Pancreas (tissue), 10 donors: ENCODE measurements around the gene SH3RF2. TPM values are rescaled to one million over a fixed set of nuclear protein-coding genes. Genes with fewer than 3 reads are reported as not detected.
"Not testable (repeated sequence)": the region's sequence is repeated elsewhere in the genome, so short reads cannot be mapped to it uniquely, and the experiment has no call there.

Experiments used
- ATAC-seq, 4 donors: fragments of 200-7000 bp; cut with Tn5 transposase; one replicate each; pipeline versions ENCODE4 v1.8.0 to v1.9.1; 2020; ENCODE audit warnings: mild to moderate bottlenecking in 4 of 4, moderate library complexity in 4 of 4
- DNase-seq, 6 donors: peaks; one replicate each; pipeline ENCODE4 v3.0.0-alpha.2; 2020
- FAIRE-seq: peaks from 2 replicates; lab custom pipeline; 2012; peaks lifted over from hg19 to GRCh38; lab: Jason Lieb, UNC
- H3K27ac ChIP-seq, 4 donors: fragments of 200-600 bp; sonication (generic); 1 replicate in 3 of 4; 2 replicates in 1 of 4; pipeline versions ENCODE4 v1.5.0 to v1.8.0; 2020
- H3K27me3 ChIP-seq, 4 donors: fragments of 200-600 bp; one replicate each; pipeline ENCODE4 v1.8.0; 2021
- H3K36me3 ChIP-seq, 3 donors: fragments of 200-600 bp; sonication (generic) in 1 of 3; one replicate each; pipeline versions ENCODE4 v1.5.0 to v1.8.0; 2020 to 2021
- H3K4me1 ChIP-seq, 3 donors: fragments of 200-600 bp; one replicate each; pipeline ENCODE4 v1.8.0; 2021
- H3K4me3 ChIP-seq, 4 donors: fragments of 200-600 bp; sonication (generic) in 2 of 4; one replicate each; pipeline versions ENCODE4 v1.5.0 to v1.8.0; 2020 to 2021
- H3K9me3 ChIP-seq, 4 donors: fragments of 200-600 bp; one replicate each; pipeline ENCODE4 v1.8.0; 2021
- WGBS, 2 donors: extraction: QIAGEN DNeasy Blood & Tissue Kit; methylation state at CpG; one replicate each; pipeline ENCODE4 v1.1.7; 2013; 5-methylcytosine and 5-hydroxymethylcytosine counted together
- intact Hi-C, 3 donors: fragments of 100-400 bp; cut with DNase I; formaldehyde crosslinking; loops; one replicate each; pipeline versions ENCODE4 v1.11.1 to v1.14.2; 2022
- polyA plus RNA-seq, 2 donors: library from polyadenylated mRNA; stranded (reverse); fragments of 200-250 nt; gene quantifications; one replicate each; pipeline ENCODE4 v1.2.3, GENCODE V29; 2013
- total RNA-seq, 6 donors: library from RNA; stranded (reverse); fragmentation: NEBNext Ultra II Directional in 4 of 6; extraction: Animal tissue kit (Norgen Biotek cat#: 25700) in 4 of 6; gene quantifications; one replicate each; pipeline versions ENCODE4 v1.2.1 to v1.2.4, GENCODE V29; 2021 to 2023
- TF ChIP-seq, protein P1 (sequence below), 4 donors: fragments of 200-600 bp; sonication (generic) in 3 of 4; IDR thresholded peaks; one replicate each; pipeline versions ENCODE4 v1.5.0 to v1.8.0; 2021; ENCODE audit warnings: antibody characterized with exemption in 4 of 4
- donor health status: healthy with polysubstance abuse.
- donor health status: DM: no; HTN: no; CAD: no; lungs with moderate emphysema.
- donor health status: DM: no; HTN: no; CAD: no.
- donor health status: control.
- donor health status: control.
- donor health status: Bipolar disorder and iron deficiency.
- donor health status: DM: yes; HTN: yes; CAD: no.
- donor health status: DM: no; HTN: no; CAD: no.
- donor health status: DM: no; HTN: no; CAD: no.
- donor health status: DM: yes; HTN: yes; CAD: no.

SH3RF2 gene, protein sequence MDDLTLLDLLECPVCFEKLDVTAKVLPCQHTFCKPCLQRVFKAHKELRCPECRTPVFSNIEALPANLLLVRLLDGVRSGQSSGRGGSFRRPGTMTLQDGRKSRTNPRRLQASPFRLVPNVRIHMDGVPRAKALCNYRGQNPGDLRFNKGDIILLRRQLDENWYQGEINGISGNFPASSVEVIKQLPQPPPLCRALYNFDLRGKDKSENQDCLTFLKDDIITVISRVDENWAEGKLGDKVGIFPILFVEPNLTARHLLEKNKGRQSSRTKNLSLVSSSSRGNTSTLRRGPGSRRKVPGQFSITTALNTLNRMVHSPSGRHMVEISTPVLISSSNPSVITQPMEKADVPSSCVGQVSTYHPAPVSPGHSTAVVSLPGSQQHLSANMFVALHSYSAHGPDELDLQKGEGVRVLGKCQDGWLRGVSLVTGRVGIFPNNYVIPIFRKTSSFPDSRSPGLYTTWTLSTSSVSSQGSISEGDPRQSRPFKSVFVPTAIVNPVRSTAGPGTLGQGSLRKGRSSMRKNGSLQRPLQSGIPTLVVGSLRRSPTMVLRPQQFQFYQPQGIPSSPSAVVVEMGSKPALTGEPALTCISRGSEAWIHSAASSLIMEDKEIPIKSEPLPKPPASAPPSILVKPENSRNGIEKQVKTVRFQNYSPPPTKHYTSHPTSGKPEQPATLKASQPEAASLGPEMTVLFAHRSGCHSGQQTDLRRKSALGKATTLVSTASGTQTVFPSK
- total RNA-seq (10 to 100 TPM in 5 of 6 donors, 1 to 10 TPM in 1; 6.3 to 18.0 (median 12.8) TPM), polyA plus RNA-seq (10 to 100 TPM; 10.3 to 22.4 TPM)

DNA sequence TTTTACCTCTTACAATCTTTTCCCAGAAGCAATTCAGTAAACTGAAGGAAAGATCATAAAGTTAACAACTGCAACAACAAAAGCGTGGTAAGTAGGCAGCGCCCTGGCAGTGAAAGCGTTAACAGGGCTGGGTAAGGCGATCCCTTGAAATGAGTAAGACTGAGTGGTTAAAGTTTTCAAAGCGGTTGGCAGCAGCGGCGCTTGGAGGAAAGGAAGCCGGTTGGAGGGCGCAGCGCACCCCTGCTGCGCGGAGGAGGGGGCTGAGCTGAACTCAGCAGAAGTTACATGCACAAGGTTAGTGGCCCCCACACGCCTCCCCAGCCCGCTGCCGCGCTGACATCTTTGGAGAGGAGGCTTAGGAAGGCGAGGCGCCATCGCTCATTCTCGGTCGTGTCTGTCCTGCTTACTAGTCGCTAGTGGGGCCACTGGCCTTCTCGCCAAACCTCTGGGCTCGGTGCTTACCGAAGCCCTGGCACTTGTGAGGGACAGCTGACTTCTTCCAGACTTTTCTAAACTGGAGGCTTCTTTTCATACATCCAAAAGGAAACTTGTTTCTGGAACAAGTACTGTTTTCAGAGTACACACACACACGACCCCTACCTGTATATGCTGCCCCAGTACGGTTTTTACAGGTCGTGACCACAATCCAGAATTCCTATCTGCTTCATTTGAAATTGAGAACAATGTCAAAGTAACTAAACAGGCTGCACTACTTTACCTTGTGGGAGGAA is at the start of gene SH3RF2:
TSS of gene SH3RF2 (plus strand) at position 178 of the 731 bp plus-strand sequence. CDS start 1,351 bp downstream, outside the sequence.
- intact Hi-C loops: no loop called here
- 1 to 3% methylated on average over 28 of the region's 28 CpGs for WGBS, 2 donors
- Histone ChIP-seq H3K27ac (peak within 1 kb of the TSS; percentile 23 to 82 (median 58)), H3K36me3 (no peaks in the 10 kb centered on the region), H3K4me3 (peak within 1 kb of the TSS; percentile 24 to 54 (median 46)), H3K27me3 (no peaks in the 10 kb centered on the region), H3K4me1 (peaks cover 8 to 22% (median 12%) of the 10 kb centered on the region in 3 donors), H3K9me3 (no peaks in the 10 kb centered on the region)
- DNase-seq (peak; percentile 62 to 81 (median 68)), FAIRE-seq (no peak), ATAC-seq (peak; percentile 76 to 88 (median 82))
- TF ChIP-seq, protein P1, sequence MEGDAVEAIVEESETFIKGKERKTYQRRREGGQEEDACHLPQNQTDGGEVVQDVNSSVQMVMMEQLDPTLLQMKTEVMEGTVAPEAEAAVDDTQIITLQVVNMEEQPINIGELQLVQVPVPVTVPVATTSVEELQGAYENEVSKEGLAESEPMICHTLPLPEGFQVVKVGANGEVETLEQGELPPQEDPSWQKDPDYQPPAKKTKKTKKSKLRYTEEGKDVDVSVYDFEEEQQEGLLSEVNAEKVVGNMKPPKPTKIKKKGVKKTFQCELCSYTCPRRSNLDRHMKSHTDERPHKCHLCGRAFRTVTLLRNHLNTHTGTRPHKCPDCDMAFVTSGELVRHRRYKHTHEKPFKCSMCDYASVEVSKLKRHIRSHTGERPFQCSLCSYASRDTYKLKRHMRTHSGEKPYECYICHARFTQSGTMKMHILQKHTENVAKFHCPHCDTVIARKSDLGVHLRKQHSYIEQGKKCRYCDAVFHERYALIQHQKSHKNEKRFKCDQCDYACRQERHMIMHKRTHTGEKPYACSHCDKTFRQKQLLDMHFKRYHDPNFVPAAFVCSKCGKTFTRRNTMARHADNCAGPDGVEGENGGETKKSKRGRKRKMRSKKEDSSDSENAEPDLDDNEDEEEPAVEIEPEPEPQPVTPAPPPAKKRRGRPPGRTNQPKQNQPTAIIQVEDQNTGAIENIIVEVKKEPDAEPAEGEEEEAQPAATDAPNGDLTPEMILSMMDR (IDR thresholded peaks at IDR 0.05): no peak

DNA sequence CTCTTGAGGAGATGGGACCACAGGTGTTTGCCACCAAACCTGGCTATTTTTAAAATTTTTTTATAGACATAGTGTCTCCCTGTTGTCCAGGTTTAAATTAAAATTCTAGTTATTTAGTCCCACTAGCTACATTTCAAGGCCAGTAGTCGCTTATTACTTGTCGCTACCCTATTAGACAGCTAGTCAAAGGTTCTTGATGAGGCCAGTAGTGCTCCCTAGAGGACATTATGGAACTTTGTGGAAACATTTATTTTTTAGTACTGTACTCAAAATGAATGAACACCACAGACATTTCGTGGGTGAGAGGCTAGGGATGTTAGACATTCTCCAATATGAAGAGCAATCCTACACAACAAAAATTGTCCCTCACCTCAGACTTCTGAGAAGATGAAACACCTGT is 49.2 kb upstream of the SH3RF2 start:
- no peaks in the 10 kb centered on the region for H3K36me3 ChIP-seq
- intact Hi-C loops: no loop called here
- WGBS, 2 donors: 56 to 59% methylated on average over 3 of the region's 3 CpGs
- H3K4me3 ChIP-seq: no peak overlapping the region
- TF ChIP-seq, protein P1 (IDR thresholded peaks at IDR 0.05): no peak
- ATAC-seq (peak in 3 of 4 donors; percentile 43 to 61 (median 48)), FAIRE-seq (no peak), DNase-seq (no peak)
- no peaks in the 10 kb centered on the region for H3K27me3 ChIP-seq
- H3K27ac ChIP-seq: no peak overlapping the region
- no peaks in the 10 kb centered on the region for H3K9me3 ChIP-seq
- no peaks in the 10 kb centered on the region for H3K4me1 ChIP-seq

DNA sequence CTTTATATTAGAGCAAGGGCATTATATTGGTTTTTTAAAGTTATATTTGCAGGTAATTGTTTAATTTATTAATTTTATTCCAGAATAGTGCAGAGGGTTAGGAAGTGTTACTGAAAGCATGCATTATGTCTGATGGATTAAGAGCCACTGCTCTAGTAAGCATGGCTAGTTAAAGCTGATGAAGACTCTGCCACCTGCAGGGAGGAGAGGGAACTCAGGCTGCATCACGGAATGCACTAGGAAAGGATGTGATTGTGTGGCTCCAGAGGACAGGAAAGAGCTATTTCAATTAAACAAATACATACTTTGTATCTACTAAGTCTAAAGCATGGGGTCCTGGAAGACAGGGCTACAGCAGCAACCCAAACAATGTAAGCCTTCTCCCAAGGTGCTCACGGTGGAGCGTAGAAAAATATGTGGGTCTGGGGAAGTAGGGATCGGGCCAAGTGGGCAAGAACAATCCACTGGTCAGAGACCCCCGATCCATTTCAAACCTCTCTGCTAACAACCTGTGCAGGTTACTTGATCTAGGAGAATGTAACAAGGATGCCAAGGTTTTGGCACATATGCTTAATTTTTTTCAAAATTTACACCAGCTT is 48.3 kb upstream of the SH3RF2 start:
- no peak overlapping the region for H3K4me3 ChIP-seq
- FAIRE-seq (no peak), DNase-seq (peak in 4 of 6 donors; percentile 16 to 63 (median 33)), ATAC-seq (peak; percentile 80 to 99 (median 97))
- H3K27ac ChIP-seq: no peak overlapping the region
- intact Hi-C loops: no loop called here
- H3K9me3 ChIP-seq: no peaks in the 10 kb centered on the region
- no peaks in the 10 kb centered on the region for H3K36me3 ChIP-seq
- 66 to 70% methylated on average over 5 of the region's 5 CpGs for WGBS, 2 donors
- TF ChIP-seq, protein P1 (IDR thresholded peaks at IDR 0.05): peak; percentile 35 to 61 (median 58)
- no peaks in the 10 kb centered on the region for H3K4me1 ChIP-seq
- H3K27me3 ChIP-seq: no peaks in the 10 kb centered on the region

DNA sequence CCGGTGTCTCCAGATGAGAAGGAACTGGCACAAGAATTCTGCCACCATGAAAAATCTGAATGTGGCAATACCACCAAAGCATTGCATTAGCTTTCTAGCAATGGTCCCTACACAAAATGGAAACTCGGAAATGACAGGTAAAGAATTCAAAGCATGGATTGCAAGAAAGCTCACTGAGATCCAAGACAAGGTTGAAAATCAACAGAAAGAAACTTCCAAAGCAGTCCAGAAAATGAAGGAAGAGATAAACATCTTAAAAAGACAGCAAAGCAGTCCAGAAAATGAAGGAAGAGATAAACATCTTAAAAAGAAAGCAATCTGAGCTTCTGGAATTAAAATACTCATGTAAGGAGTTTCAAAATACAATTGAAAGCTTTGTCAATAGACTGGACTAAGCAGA is 46.8 kb upstream of the SH3RF2 start:
- intact Hi-C loops: no loop called here

DNA sequence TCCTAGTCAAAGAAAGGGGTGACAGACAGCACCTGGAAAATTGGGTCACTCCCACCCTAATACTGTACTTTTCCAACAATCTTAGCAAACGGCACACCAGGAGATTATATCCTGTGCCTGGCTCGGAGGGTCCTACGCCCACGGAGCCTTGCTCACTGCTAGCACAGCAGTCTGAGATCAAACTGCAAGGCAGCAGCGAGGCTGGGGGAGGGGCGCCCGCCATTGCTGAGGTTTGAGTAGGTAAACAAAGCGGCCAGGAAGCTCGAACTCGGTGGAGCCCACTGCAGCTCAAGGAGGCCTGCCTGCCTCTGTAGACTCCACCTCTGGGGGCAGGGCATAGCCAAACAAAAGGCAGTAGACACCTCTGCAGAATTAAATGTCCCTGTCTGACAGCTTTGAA is 45.0 kb upstream of the SH3RF2 start:
- H3K9me3 ChIP-seq, intact Hi-C loops, DNase-seq, H3K27ac ChIP-seq, H3K4me1 ChIP-seq, ATAC-seq, H3K27me3 ChIP-seq, H3K4me3 ChIP-seq, H3K36me3 ChIP-seq, FAIRE-seq: not testable (repeated sequence)
- 85 to 91% methylated on average over 4 to 10 of the region's 10 CpGs for WGBS, 2 donors

More for the DNA sequence above, 46.8 kb upstream of the SH3RF2 start:
- Histone ChIP-seq H3K27ac (no peak overlapping the region), H3K36me3 (no peaks in the 10 kb centered on the region), H3K9me3 (no peaks in the 10 kb centered on the region), H3K4me3 (no peak overlapping the region), H3K4me1 (no peaks in the 10 kb centered on the region), H3K27me3 (no peaks in the 10 kb centered on the region)
- TF ChIP-seq, protein P1 (IDR thresholded peaks at IDR 0.05): no peak
- ATAC-seq: no peak
- DNase-seq: no peak
- no peak for FAIRE-seq
- WGBS, 2 donors: 83 to 94% methylated on average over 2 of the region's 2 CpGs
